SU-DHL-6 (cell line): ENCODE results near the gene LENEP.

ENCODE experiments used
- H2AFZ ChIP-seq: fragments of 200-600 bp; sonication (generic); 2 replicates; pipeline ENCODE4 v1.6.1; 2014; ENCODE audit warnings: low read depth, mild to moderate bottlenecking, moderate library complexity, mixed read lengths, antibody characterized with exemption, low read length; ENCODE audit not compliant: severe bottlenecking
- H3F3A ChIP-seq: fragments of 200-600 bp; shearing (Covaris generic); 2 replicates; pipeline ENCODE4 v1.6.0; 2016; ENCODE audit warnings: antibody characterized with exemption, mild to moderate bottlenecking; ENCODE audit not compliant: insufficient read depth
- H3K27ac ChIP-seq: fragments of 200-600 bp; sonication (generic); 2 replicates; pipeline ENCODE4 v1.5.1; 2016; ENCODE audit warnings: low read depth, mild to moderate bottlenecking, low read length, moderate library complexity, mixed read lengths
- H3K27me3 ChIP-seq: fragments of 200-600 bp; sonication (generic), shearing (Covaris generic); 2 replicates; pipeline ENCODE4 v1.6.0; 2014; ENCODE audit warnings: mild to moderate bottlenecking, low read length
- H3K36me3 ChIP-seq: fragments of 200-600 bp; sonication (generic); 2 replicates; pipeline ENCODE4 v1.6.1; 2014; ENCODE audit warnings: mild to moderate bottlenecking, low read length, mixed read lengths
- H3K4me2 ChIP-seq: fragments of 300-600, 200-600 bp; shearing (Covaris generic), sonication (generic); 2 replicates; pipeline ENCODE4 v1.6.0; 2014; ENCODE audit warnings: low read length, low read depth, mild to moderate bottlenecking; ENCODE audit not compliant: poor library complexity, severe bottlenecking
- H3K4me3 ChIP-seq: fragments of 200-600 bp; sonication (generic); 2 replicates; pipeline ENCODE4 v1.5.1; 2014; ENCODE audit warnings: antibody characterized with exemption, low read length, mild to moderate bottlenecking, mixed read lengths; ENCODE audit not compliant: insufficient read depth, poor library complexity, severe bottlenecking
- H3K79me2 ChIP-seq: fragments of 200-600 bp; sonication (generic); 2 replicates; pipeline ENCODE4 v1.6.1; 2014; ENCODE audit warnings: mild to moderate bottlenecking, low read length, moderate library complexity; ENCODE audit not compliant: insufficient read depth
- H3K9ac ChIP-seq: fragments of 200-600 bp; sonication (generic); 2 replicates; pipeline ENCODE4 v1.7.0; 2014; ENCODE audit warnings: mild to moderate bottlenecking, low read length
- H3K9me2 ChIP-seq: fragments of 200-600 bp; sonication (generic); replicated peaks from 2 replicates; pipeline ENCODE4 v1.6.1; 2014; ENCODE audit warnings: low read length; ENCODE audit not compliant: insufficient read depth
- H3K9me3 ChIP-seq: fragments of 200-600 bp; sonication (generic); 2 replicates; pipeline ENCODE4 v1.6.1; 2014; ENCODE audit warnings: low read length, mixed read lengths; ENCODE audit not compliant: insufficient read depth
- H4K20me1 ChIP-seq: fragments of 200-600 bp; sonication (generic); 2 replicates; pipeline ENCODE4 v1.6.1; 2014; ENCODE audit warnings: low read depth, mild to moderate bottlenecking, antibody characterized with exemption, low read length, moderate library complexity, mixed read lengths
- CTCF ChIP-seq: fragments of 200-600 bp; sonication (generic); IDR thresholded peaks from one replicate; pipeline ENCODE4 v1.5.1; 2017; ENCODE audit warnings: antibody characterized with exemption, mild to moderate bottlenecking, low read length, moderate library complexity; ENCODE audit not compliant: insufficient read depth, poor library complexity, severe bottlenecking
- EZH2phosphoT487 ChIP-seq: fragments of 200-600 bp; sonication (generic), shearing (Covaris generic); conservative IDR thresholded peaks from 2 replicates; pipeline ENCODE4 v1.6.1; 2018; ENCODE audit warnings: mild to moderate bottlenecking, antibody characterized with exemption, low read length, moderate library complexity, mixed read lengths

LENEP gene

GRCh38 chr1:154956544-154956941 lies 36.8 kb upstream of the LENEP start:
- no peak overlapping the region for H3K27ac ChIP-seq
- no peaks in the 10 kb centered on the region for H3K36me3 ChIP-seq
- peak overlapping the region; percentile 58 for H2AFZ ChIP-seq
- peak overlapping the region; percentile 55 for H3K9ac ChIP-seq
- no peaks in the 10 kb centered on the region for H3K9me3 ChIP-seq
- no peaks in the 10 kb centered on the region for H3K27me3 ChIP-seq
- H4K20me1 ChIP-seq = no peaks in the 10 kb centered on the region
- H3K4me2 ChIP-seq = peak overlapping the region; percentile 91
- TF ChIP-seq EZH2phosphoT487 (no peak), CTCF (no peak)
- H3K79me2 ChIP-seq = peaks cover 12% of the 10 kb centered on the region
- no peaks in the 10 kb centered on the region for H3K9me2 ChIP-seq
- peak overlapping the region; percentile 75 for H3K4me3 ChIP-seq
- peaks cover 24% of the 10 kb centered on the region for H3F3A ChIP-seq

- Histone ChIP-seq H3K9me3 (no peaks in the 10 kb centered on the region), H3K4me3 (no peak overlapping the region), H3K36me3 (no peaks in the 10 kb centered on the region), H3K4me2 (no peak overlapping the region), H3K27me3 (no peaks in the 10 kb centered on the region), H3F3A (peaks cover 25% of the 10 kb centered on the region), H3K9ac (no peak overlapping the region), H2AFZ (no peak overlapping the region), H3K79me2 (peaks cover 12% of the 10 kb centered on the region), H3K9me2 (no peaks in the 10 kb centered on the region), H4K20me1 (no peaks in the 10 kb centered on the region), H3K27ac (no peak overlapping the region)
- TF ChIP-seq EZH2phosphoT487 (no peak), CTCF (no peak)
Observed at GRCh38 chr1:154957091-154957657, 36.2 kb upstream of the LENEP start.

- Histone ChIP-seq H3K79me2 (peaks cover 12% of the 10 kb centered on the region), H3K36me3 (no peaks in the 10 kb centered on the region), H2AFZ (no peak overlapping the region), H3F3A (peaks cover 29% of the 10 kb centered on the region), H3K4me3 (no peak overlapping the region), H4K20me1 (no peaks in the 10 kb centered on the region), H3K9me2 (no peaks in the 10 kb centered on the region), H3K4me2 (no peak overlapping the region), H3K27me3 (no peaks in the 10 kb centered on the region), H3K27ac (no peak overlapping the region), H3K9me3 (no peaks in the 10 kb centered on the region), H3K9ac (no peak overlapping the region)
- TF ChIP-seq EZH2phosphoT487 (no peak), CTCF (no peak)
Observed at GRCh38 chr1:154958036-154958435, 35.4 kb upstream of the LENEP start.
